Cardiac fibroblast (primary cell): ENCODE measurements around the gene CTRB2.

ENCODE experiments used
- DNase-seq, 2 donors: peaks; one replicate each; pipeline versions ENCODE4 v3.0.0 to v3.0.0-alpha.2; 2010; ENCODE audit warnings: low read depth in 2 of 2
- H3K4me3 ChIP-seq, 2 donors: replicated peaks in 1 of 2; 1 replicate in 1 of 2; 2 replicates in 1 of 2; pipeline ENCODE4 v1.5.1; 2011; ENCODE audit warnings: low read depth in 2 of 2, low read length in 2 of 2, mild to moderate bottlenecking in 2 of 2, moderate library complexity in 1 of 2
- CTCF ChIP-seq: IDR thresholded peaks from one replicate; pipeline ENCODE4 v1.5.1; 2011; ENCODE audit warnings: low read depth, mild to moderate bottlenecking, low read length, inconsistent platforms

The CTRB2 gene

GRCh38 chr16:75203096-75203495 lies 3.9 kb downstream of the CTRB2 start:
- no peak for TF ChIP-seq CTCF
- no peak for DNase-seq
- no peak overlapping the region for H3K4me3 ChIP-seq

DNA sequence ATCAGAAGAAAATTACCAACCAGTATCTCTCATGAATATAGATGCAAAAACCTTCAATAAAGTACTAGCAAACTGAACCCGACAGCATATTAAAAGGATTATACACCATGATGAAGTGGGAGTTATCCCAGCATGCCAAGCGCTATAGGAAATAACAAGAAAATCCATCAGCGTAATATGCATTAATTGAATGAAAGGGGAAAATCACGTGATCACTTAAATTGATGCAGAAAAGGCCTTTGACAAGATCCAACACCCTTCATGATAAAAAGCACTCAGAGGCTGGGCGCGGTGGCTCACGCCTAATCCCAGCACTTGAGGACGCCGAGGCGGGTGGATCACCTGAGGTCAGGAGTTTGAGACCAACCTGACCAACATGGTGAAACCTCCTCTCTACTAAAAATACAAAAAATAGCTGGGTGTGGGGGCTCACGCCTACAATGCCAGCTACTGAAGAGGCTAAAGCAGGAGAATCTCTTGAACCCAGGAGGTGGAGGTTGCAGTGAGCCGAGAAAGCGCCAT lies 4.8 kb downstream of the CTRB2 start:
- no peak overlapping the region for H3K4me3 ChIP-seq
- DNase-seq, result no peak
- TF ChIP-seq CTCF, result no peak

DNA sequence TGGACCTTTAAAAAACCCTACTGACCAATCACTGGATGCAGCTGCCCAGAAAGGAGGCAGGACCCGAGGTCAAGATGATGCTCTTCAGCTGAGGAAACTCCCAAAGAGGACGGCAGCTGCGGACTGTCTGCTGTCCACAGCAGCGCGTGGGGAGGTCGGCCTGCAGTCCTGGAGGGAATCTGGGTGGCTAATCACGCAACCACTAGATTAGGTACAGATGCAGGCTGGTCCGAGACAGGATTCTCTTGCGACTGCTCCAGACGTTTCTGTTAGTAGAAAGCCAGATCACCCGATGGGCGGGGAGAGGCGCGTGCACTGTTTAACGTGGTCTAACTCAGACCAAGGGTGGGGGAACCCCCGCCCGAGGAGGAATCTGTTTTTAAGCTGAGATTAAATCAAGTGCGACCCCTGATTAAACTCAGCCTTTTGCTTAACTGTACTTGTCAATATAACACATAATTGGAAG lies 8.8 kb downstream of the CTRB2 start:
- TF ChIP-seq CTCF, result no peak
- peak overlapping the region; percentile 22 to 51 for H3K4me3 ChIP-seq
- peak; percentile 51 to 64 for DNase-seq

- peak in 1 of 2 donors; percentile 26 for DNase-seq
- H3K4me3 ChIP-seq, result peak overlapping the region in 1 of 2 donors; percentile 51
- no peak for TF ChIP-seq CTCF
Measured at GRCh38 chr16:75197522-75198134, 9.3 kb downstream of the CTRB2 start.

- no peak for DNase-seq
- no peak for TF ChIP-seq CTCF
- H3K4me3 ChIP-seq, result no peak overlapping the region
Measured at GRCh38 chr16:75196836-75197235, 10.1 kb downstream of the CTRB2 start.

GRCh38 chr16:75195811-75196790 lies 10.9 kb downstream of the CTRB2 start:
- DNase-seq, result no peak
- no peak overlapping the region for H3K4me3 ChIP-seq
- no peak for TF ChIP-seq CTCF
